DND-41 (cell line): ENCODE results near the gene SDF2L1.

Experiments
- ATAC-seq: fragments of 200-7000 bp; cut with Tn5 transposase; 3 replicates; pipeline ENCODE4 v1.9.1; 2021; ENCODE audit warnings: low read depth; ENCODE audit not compliant: insufficient read depth
- DNase-seq: peaks from one replicate; pipeline ENCODE4 v3.0.0-alpha.2; 2020
- H2AFZ ChIP-seq: 2 replicates; pipeline ENCODE4 v1.6.0; 2012; ENCODE audit warnings: low read depth, low read length
- H3K27ac ChIP-seq: 2 replicates; pipeline ENCODE4 v1.5.1; 2012; ENCODE audit warnings: low read length, inconsistent platforms
- H3K27me3 ChIP-seq: fragments of 200-600 bp; sonication (generic); 2 replicates; pipeline ENCODE4 v1.6.0; 2012; ENCODE audit warnings: low read length, mild to moderate bottlenecking, inconsistent platforms; ENCODE audit not compliant: insufficient read depth, poor library complexity
- H3K36me3 ChIP-seq: 2 replicates; pipeline ENCODE4 v1.5.1; 2012; ENCODE audit warnings: low read length, inconsistent platforms; ENCODE audit not compliant: insufficient read depth
- H3K4me1 ChIP-seq: 2 replicates; pipeline ENCODE4 v1.5.1; 2012; ENCODE audit warnings: mild to moderate bottlenecking, low read length; ENCODE audit not compliant: insufficient read depth
- H3K4me2 ChIP-seq: 2 replicates; pipeline ENCODE4 v1.6.0; 2012; ENCODE audit warnings: mild to moderate bottlenecking, moderate library complexity, low read length, inconsistent platforms; ENCODE audit not compliant: insufficient read depth
- H3K4me3 ChIP-seq, 2 experiments: fragments of 200-600 bp in 1 of 2; shearing (Covaris generic) in 1 of 2; 2 replicates each; pipeline ENCODE4 v1.5.1; 2012 to 2016; ENCODE audit warnings: inconsistent platforms in 2 of 2, low read length in 2 of 2, mild to moderate bottlenecking in 2 of 2, low read depth in 1 of 2, moderate library complexity in 1 of 2
- H3K79me2 ChIP-seq: 2 replicates; pipeline ENCODE4 v1.6.0; 2012; ENCODE audit warnings: low read length, inconsistent platforms; ENCODE audit not compliant: insufficient read depth
- H3K9ac ChIP-seq: 2 replicates; pipeline ENCODE4 v1.6.0; 2012; ENCODE audit warnings: low read depth, mild to moderate bottlenecking, inconsistent platforms, low read length, moderate library complexity
- H3K9me3 ChIP-seq: 2 replicates; pipeline ENCODE4 v1.5.1; 2012; ENCODE audit warnings: low read length, moderate library complexity, mild to moderate bottlenecking, inconsistent platforms; ENCODE audit not compliant: insufficient read depth, severe bottlenecking
- H4K20me1 ChIP-seq: 2 replicates; pipeline ENCODE4 v1.6.0; 2012; ENCODE audit warnings: low read length; ENCODE audit not compliant: insufficient read depth
- CTCF ChIP-seq: IDR thresholded peaks from 2 replicates; pipeline ENCODE4 v1.5.1; 2012; ENCODE audit warnings: borderline replicate concordance, low read length, moderate library complexity, mild to moderate bottlenecking; ENCODE audit not compliant: poor library complexity, severe bottlenecking; ENCODE audit errors: extremely low read depth
- EZH2 ChIP-seq: IDR thresholded peaks from 3 replicates; pipeline ENCODE4 v1.6.1; 2012; ENCODE audit warnings: borderline replicate concordance, low read depth, mild to moderate bottlenecking, moderate library complexity, low read length, inconsistent platforms; ENCODE audit not compliant: severe bottlenecking

SDF2L1 gene

GRCh38 chr22:21622919-21623647 lies 19.0 kb upstream of the SDF2L1 start:
- H3K27me3 ChIP-seq, result no peaks in the 10 kb centered on the region
- H3K36me3 ChIP-seq, result peaks cover 76% of the 10 kb centered on the region
- TF ChIP-seq CTCF (no peak), EZH2 (no peak)
- no peak overlapping the region for H3K4me2 ChIP-seq
- no peak for ATAC-seq
- no peak overlapping the region for H3K4me3 ChIP-seq
- H4K20me1 ChIP-seq, result peaks cover 87% of the 10 kb centered on the region
- H3K9ac ChIP-seq, result no peak overlapping the region
- H3K79me2 ChIP-seq, result peaks cover 91% of the 10 kb centered on the region
- no peaks in the 10 kb centered on the region for H3K9me3 ChIP-seq
- H3K4me1 ChIP-seq, result peaks cover 15% of the 10 kb centered on the region
- H2AFZ ChIP-seq, result no peak overlapping the region
- no peak overlapping the region for H3K27ac ChIP-seq
- no peak for DNase-seq

GRCh38 chr22:21623648-21623970 lies 18.5 kb upstream of the SDF2L1 start:
- TF ChIP-seq EZH2 (no peak), CTCF (no peak)
- ATAC-seq, result no peak
- Histone ChIP-seq H3K36me3 (peaks cover 80% of the 10 kb centered on the region), H3K9ac (no peak overlapping the region), H2AFZ (no peak overlapping the region), H3K79me2 (peaks cover 92% of the 10 kb centered on the region), H4K20me1 (peaks cover 91% of the 10 kb centered on the region), H3K4me1 (peaks cover 20% of the 10 kb centered on the region), H3K9me3 (no peaks in the 10 kb centered on the region), H3K4me2 (no peak overlapping the region), H3K4me3 (no peak overlapping the region), H3K27me3 (no peaks in the 10 kb centered on the region), H3K27ac (no peak overlapping the region)
- no peak for DNase-seq

- H3K4me2 ChIP-seq, result no peak overlapping the region
- peak; percentile 23; the same call in 2 of the 3 replicates for ATAC-seq
These were observed 17.8 kb upstream of the SDF2L1 start for GRCh38 chr22:21624120-21624879.

More at GRCh38 chr22:21624120-21624879, 17.8 kb upstream of the SDF2L1 start:
- Histone ChIP-seq H2AFZ (no peak overlapping the region), H3K27ac (no peak overlapping the region), H3K9ac (no peak overlapping the region), H4K20me1 (peaks cover 89% of the 10 kb centered on the region), H3K4me3 (no peak overlapping the region), H3K79me2 (peaks cover 92% of the 10 kb centered on the region), H3K9me3 (no peaks in the 10 kb centered on the region), H3K4me1 (peaks cover 26% of the 10 kb centered on the region), H3K27me3 (no peaks in the 10 kb centered on the region), H3K36me3 (peaks cover 79% of the 10 kb centered on the region)
- DNase-seq, result peak; percentile 49
- no peak for TF ChIP-seq EZH2
- peak; percentile 71 for TF ChIP-seq CTCF
